NCI-H1417 (cell line): Measurements from ENCODE around the gene BCKDHA.
"Not testable (repeated sequence)": the region's sequence is repeated elsewhere in the genome, so short reads cannot be mapped to it uniquely, and the experiment has no call there.

Experiments
- DNase-seq, 3 experiments: peaks; one replicate each; lab custom pipeline; 2025; lab: John Stamatoyannopoulos, UW

Gene BCKDHA

DNA sequence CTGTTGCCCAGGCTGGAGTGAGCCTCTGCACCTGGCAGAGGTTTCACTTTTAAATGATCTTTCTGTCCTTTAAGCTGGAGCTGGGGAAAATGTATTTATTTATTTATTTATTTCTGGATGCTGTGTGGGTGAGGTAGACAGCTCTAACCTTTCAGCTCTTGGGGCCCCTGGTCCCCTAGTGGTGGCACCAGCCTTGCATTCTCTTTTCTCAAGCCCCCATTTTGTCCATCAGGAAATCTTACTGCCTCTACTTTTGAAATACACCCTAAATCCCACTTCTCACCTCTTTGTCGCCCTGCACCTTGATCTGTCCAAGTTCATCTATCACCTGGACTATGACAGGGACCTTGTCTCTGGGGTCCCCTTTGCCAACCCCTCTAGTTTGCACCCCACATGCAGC lies 31.5 kb upstream of the BCKDHA start:
- DNase-seq, result no peak

GRCh38 chr19:41367848-41368301 lies 29.7 kb upstream of the BCKDHA start:
- no peak for DNase-seq

DNA sequence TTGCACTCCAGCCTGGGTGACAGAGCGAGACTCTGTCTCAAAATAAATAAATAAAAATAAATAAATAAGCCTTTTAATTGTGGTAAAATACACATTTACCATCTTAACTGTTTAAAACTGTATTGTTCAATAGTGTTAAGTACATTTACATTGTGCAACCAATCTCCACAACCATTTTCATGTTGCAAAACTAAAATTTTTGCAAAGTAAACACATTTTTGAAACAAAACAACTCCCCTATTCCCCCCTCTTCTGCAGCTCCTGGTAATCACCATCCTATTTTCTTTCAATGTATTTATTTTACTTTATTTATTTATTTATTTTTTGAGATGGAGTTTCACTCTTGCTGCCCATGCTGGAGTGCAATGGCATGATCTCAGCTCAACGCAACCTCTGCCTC lies 27.8 kb upstream of the BCKDHA start:
- DNase-seq, result no peak

- DNase-seq, result not testable (repeated sequence)
These were observed 26.5 kb upstream of the BCKDHA start for GRCh38 chr19:41371119-41371518.

GRCh38 chr19:41371541-41371940 lies 26.1 kb upstream of the BCKDHA start:
- no peak for DNase-seq

- DNase-seq, result no peak
These were observed 25.1 kb upstream of the BCKDHA start for GRCh38 chr19:41372501-41372900.

GRCh38 chr19:41373993-41374392 lies 23.6 kb upstream of the BCKDHA start:
- DNase-seq, result peak; percentile 67 to 85 (median 76)

DNA sequence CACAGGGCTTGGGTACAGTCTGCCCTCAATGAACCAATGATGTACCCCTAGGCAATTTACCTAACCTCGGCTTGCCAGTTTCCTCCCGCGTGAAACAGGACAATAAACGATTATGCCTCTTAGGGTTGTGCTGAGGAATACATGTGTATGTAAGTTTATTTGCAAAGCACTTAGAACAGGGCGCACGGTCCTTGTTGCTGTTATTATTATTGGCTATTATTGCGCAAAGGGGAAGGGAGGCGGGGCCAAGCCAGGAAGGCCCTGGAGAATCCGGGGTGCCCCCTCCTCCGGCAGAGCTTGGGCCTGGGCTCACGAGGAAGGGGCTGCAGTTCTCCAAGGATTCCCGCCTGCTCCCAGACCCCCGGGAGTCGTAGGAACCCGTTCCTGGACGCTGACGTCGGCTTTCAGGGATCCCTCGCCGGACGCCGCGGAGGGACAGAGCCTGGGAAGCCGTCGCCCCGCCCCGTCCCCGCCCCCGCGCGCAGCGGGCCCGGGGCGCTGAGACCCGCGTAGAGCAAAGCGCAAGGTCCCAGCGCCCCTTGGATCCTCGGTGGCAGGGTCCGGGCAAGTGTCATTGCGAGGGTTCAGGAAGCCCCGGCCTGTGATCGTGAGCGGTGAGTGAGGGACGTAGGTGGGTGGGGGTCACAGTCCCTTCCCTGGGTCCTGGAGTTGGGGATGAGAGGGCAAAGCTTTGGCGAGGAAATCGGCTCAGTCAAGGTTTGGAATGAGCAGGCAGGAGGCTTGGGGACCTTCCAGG lies 21.2 kb upstream of the BCKDHA start, which contains the start of gene TMEM91:
Gene TMEM91 (plus strand): TSS at position 293 of the 757 bp plus-strand sequence. CDS start 1,777 bp downstream, outside the sequence.
- peak in 1 of 3 experiments; percentile 19 for DNase-seq

GRCh38 chr19:41376998-41377365 lies 20.6 kb upstream of the BCKDHA start:
- no peak for DNase-seq

DNA sequence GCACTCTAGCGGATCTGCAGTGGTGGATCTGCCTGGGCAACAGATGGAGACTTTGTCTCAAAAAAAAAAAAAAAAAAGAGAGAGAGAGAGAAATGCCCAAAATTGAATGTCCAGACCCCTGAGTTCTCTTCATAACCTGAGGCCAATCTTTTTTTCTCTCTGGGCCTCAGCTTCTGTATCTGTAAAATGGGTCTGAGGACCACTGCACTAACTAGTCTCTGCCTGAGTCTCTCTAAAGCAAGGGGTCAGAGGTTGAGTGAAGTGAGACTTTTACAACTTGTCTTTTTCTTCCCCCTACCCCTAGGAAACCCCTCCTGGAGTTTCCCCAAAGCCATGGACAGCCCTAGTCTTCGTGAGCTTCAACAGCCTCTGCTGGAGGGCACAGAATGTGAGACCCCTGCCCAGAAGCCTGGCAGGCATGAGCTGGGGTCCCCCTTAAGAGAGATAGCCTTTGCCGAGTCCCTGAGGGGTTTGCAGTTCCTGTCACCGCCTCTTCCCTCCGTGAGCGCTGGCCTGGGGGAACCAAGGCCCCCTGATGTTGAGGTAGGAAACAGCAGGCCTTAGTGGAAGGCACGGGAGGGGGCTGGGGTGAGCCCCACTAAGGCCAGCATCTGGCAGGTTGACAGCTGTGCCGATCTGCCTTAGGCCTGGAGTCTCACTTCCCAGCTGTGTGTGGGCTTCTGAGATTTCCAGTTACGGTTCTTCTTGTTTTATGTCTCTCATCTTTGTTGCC lies 19.5 kb upstream of the BCKDHA start:
- no peak for DNase-seq

- DNase-seq, result not testable (repeated sequence)
These were observed 16.1 kb upstream of the BCKDHA start for GRCh38 chr19:41381536-41381935.

- DNase-seq, result no peak
These were observed 13.3 kb upstream of the BCKDHA start for GRCh38 chr19:41384351-41384750.

DNA sequence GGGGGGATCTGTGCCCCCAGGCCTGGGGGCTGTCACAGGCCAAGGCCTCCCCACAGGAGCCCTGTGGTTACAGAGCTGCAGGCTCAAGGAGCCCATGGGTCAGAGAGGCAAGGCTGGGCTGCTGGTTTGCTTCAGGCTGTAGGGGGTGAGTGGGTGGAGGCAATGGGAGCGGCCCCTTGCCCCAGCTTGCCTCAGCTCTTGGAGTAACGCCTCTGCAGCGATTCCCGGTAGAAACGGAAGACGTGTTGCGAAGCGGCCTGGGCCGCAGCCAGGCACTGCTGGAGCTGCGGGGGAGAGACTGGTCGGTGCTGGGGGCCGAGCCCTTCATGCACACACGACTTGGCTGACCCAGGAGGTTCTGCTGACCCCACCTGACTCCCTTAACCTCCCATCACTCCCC lies 11.2 kb upstream of the BCKDHA start:
- no peak for DNase-seq

DNA sequence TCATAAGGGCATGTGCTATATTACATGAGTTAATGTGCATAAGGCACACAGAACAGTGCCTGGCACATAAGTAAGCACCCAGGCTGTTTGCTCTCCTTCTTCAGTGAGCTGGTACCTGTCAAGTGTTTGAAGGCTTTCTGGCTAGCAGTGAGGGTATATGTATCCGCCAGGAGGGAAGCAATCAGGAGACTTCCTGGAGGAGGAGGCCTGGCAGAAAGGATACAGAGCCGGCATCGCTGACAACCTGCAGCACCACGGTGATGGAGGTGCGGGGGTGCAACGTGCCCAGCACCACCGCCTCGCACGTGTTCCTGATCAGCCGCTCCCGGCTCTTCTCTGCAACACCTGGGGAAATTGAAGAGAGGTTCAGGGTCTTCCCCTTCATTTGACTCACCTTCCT lies 6.0 kb upstream of the BCKDHA start:
- no peak for DNase-seq

- DNase-seq, result no peak
These were observed 4.8 kb upstream of the BCKDHA start for GRCh38 chr19:41392775-41393174.

DNA sequence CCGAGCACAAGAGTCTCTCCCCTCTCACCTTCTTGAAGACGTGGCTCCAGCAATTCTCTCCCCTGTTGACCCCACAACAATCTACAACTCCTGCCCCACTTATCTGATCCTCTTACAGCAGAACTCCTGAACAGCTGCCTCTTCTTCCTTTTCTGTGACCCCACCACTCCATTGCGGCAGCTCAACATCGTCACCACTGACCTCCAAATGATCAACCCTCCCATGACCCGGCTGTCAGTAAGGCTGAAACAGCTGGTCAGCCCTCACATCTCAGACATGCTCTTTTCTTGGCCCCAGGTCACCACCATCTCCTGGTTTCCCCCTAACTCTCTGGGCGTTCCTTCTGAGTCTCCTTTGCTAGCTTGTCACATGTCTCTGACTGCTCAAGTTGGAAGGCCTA lies 2.3 kb upstream of the BCKDHA start:
- no peak for DNase-seq

GRCh38 chr19:41398050-41398418 lies 416 bp downstream of the BCKDHA start:
- no peak for DNase-seq

- DNase-seq, result peak in 1 of 3 experiments; percentile 13
These were observed 980 bp downstream of the BCKDHA start for GRCh38 chr19:41398598-41398997.

DNA sequence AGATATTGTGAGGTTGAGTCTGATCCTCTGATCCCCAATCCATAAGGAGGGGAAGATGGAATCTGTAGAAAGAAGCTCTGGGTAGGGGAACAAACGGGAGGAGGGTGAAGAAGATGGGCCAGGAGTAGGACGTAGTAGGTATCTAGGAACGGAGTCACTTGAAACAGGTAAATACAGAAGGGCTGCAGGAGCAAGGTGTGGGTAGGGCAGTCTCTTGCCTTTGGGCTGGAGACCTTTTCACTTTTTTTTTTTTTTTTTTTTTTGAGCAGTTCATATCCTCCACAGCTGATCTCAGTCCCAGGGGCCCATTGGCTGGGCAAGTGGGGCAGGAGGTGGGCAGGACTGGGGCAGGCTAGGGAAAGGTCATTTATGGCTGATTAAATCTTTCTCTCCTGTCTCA lies 1.5 kb downstream of the BCKDHA start:
- no peak for DNase-seq

DNA sequence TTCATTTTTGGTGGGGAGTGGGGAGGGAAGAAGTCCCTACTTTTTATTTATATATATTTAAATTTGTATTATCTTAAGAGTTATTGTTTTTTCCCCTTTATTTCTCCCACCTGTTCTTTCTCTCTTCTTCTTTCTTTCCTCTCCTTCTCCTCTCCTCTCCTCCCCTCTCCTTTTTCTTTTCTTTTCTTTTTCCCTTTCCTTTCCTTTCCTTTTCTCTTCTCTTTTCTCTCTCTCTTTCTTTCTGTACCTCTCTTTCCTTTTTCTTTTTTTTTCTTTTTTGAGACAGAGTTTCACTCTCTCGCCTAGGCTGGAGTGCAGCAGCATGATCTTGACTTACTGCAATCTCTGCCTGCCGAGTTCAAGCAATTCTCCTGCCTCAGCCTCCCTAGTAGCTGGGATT lies 1.9 kb downstream of the BCKDHA start:
- no peak for DNase-seq

- no peak for DNase-seq
These were observed 3.9 kb downstream of the BCKDHA start for GRCh38 chr19:41401483-41401882.

DNA sequence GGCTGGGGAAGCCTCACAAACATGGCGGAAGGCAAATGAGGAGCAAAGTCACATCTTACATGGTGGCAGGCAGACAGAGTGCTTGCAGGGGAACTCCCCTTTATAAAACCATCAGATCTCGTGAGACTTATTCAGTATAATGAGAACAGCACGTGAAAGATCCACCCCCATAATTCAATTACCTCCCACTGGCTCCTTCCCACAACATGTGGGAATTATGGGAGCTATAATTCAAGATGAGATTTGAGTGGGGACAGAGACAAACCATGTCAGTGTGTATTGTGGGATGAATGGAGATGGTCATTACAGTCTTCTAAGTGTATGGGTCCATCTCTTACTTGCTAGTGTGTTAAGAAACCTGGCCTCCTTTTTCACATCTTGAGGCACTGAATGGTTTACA lies 4.4 kb downstream of the BCKDHA start:
- no peak for DNase-seq

GRCh38 chr19:41403181-41403970 lies 5.8 kb downstream of the BCKDHA start:
- DNase-seq, result peak in 1 of 3 experiments; percentile 32
